Activated CD4-positive, alpha-beta T cell treated with anti-CD3 and anti-CD28 coated beads, Interleukin-2, amount 10 ng/mL, durations not matched to agents 24 days and 14 days (primary cell): ENCODE data around the gene ALG3. TPM values are rescaled to one million over a fixed set of nuclear protein-coding genes. Genes with fewer than 3 reads are reported as not detected.
"Not testable (repeated sequence)": the region's sequence is repeated elsewhere in the genome, so short reads cannot be mapped to it uniquely, and the experiment has no call there.

Source experiments
- DNase-seq: peaks from one replicate; pipeline ENCODE4 v3.0.0; 2022
- H3K27ac Mint-ChIP-seq: one replicate; pipeline ENCODE4 v1.8.0; 2022; ENCODE audit warnings: mild to moderate bottlenecking, mixed read lengths
- H3K27me3 Mint-ChIP-seq: one replicate; pipeline ENCODE4 v1.8.0; 2022; ENCODE audit warnings: mixed read lengths
- H3K36me3 Mint-ChIP-seq: one replicate; pipeline ENCODE4 v1.8.0; 2022; ENCODE audit warnings: low read depth, mild to moderate bottlenecking, mixed read lengths
- H3K4me1 Mint-ChIP-seq: one replicate; pipeline ENCODE4 v1.8.0; 2021; ENCODE audit warnings: mixed read lengths
- H3K4me3 Mint-ChIP-seq: one replicate; pipeline ENCODE4 v1.8.0; 2022; ENCODE audit warnings: mild to moderate bottlenecking, moderate library complexity, mixed read lengths
- H3K9me3 Mint-ChIP-seq: one replicate; pipeline ENCODE4 v1.8.0; 2021; ENCODE audit warnings: mixed read lengths
- intact Hi-C: fragments of 100-400 bp; cut with micrococcal nuclease; formaldehyde crosslinking; loops from one replicate; pipeline ENCODE4 v1.15.1; 2023
- total RNA-seq: library from RNA; stranded (reverse); gene quantifications from 2 replicates; pipeline ENCODE4 v1.2.3, GENCODE V29; 2022

ALG3 gene
- total RNA-seq, 1 donor from 2014 or later = 82.5 TPM

DNA sequence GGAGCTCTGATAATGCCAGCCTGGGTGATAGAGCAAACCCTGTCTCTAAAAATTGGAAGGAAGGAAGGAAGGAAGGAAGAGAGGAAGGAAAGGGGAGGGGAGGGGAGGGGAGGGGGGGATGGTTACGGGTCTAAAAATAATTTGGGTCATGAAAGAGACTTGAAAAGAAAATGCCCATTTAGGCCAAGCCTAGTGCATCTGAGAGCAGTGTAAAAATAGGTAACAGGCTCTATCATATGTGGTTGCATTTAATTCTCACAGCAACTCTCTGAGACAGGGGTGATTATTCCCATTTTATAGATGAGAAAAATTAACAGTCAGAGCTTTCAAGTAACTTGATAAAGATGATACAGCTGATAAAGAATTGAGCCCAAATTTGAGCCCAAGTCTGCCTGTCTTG lies 23.5 kb upstream of the ALG3 start:
- no peak overlapping the region for H3K4me3 Mint-ChIP-seq
- H3K27ac Mint-ChIP-seq = no peak overlapping the region
- H3K9me3 Mint-ChIP-seq = no peaks in the 10 kb centered on the region
- H3K4me1 Mint-ChIP-seq = peaks cover 3% of the 10 kb centered on the region
- intact Hi-C loops = no loop called here
- DNase-seq = no peak
- H3K27me3 Mint-ChIP-seq = peaks cover 41% of the 10 kb centered on the region
- H3K36me3 Mint-ChIP-seq = no peaks in the 10 kb centered on the region

DNA sequence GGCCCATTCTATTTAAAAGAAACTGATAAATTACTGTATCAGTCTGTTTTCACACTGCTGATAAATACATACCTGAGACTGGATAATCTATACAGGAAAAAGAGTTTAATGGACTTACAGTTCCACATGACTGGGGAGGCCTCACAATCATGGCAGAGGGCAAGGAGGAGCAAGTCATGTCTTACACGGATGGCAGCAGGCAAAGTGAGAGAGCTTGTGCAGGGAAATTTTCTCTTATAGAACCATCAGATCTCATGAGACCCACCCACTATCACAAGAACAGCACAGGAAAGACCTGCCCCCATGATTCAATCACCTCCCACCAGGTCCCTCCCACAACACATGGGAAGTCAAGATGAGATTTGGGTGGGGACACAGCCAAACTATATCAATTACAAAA lies 18.5 kb upstream of the ALG3 start:
- H3K36me3 Mint-ChIP-seq, DNase-seq, intact Hi-C loops, H3K27ac Mint-ChIP-seq, H3K4me1 Mint-ChIP-seq, H3K4me3 Mint-ChIP-seq, H3K9me3 Mint-ChIP-seq: not testable (repeated sequence)
- peaks cover 39% of the 10 kb centered on the region for H3K27me3 Mint-ChIP-seq

DNA sequence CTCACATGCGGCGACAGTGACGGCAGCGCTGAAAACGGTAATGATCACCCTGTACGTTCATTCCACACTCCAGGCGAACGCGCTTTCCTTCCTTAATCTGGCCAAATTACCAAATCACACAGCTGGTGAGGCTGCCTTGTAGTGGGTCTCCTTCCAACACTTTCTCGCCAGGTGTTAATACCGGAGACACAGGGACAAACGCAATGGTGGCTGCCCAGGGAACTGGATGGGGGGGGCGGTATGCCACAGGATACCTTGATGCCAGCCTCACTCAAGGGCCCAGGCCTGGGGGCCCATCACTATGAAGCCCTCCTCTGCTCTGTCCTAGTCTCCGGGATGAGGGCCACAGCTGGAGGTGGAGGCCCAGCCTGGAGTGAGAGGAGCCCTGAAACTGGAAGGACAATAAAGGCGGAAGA lies 14.0 kb upstream of the ALG3 start:
- peak overlapping the region; percentile 87 for H3K4me3 Mint-ChIP-seq
- DNase-seq = no peak
- H3K9me3 Mint-ChIP-seq = no peaks in the 10 kb centered on the region
- H3K4me1 Mint-ChIP-seq = peaks cover 18% of the 10 kb centered on the region
- H3K27ac Mint-ChIP-seq = peak overlapping the region; percentile 17
- intact Hi-C loops = no loop called here
- peaks cover 22% of the 10 kb centered on the region for H3K36me3 Mint-ChIP-seq
- H3K27me3 Mint-ChIP-seq = peaks cover 53% of the 10 kb centered on the region

DNA sequence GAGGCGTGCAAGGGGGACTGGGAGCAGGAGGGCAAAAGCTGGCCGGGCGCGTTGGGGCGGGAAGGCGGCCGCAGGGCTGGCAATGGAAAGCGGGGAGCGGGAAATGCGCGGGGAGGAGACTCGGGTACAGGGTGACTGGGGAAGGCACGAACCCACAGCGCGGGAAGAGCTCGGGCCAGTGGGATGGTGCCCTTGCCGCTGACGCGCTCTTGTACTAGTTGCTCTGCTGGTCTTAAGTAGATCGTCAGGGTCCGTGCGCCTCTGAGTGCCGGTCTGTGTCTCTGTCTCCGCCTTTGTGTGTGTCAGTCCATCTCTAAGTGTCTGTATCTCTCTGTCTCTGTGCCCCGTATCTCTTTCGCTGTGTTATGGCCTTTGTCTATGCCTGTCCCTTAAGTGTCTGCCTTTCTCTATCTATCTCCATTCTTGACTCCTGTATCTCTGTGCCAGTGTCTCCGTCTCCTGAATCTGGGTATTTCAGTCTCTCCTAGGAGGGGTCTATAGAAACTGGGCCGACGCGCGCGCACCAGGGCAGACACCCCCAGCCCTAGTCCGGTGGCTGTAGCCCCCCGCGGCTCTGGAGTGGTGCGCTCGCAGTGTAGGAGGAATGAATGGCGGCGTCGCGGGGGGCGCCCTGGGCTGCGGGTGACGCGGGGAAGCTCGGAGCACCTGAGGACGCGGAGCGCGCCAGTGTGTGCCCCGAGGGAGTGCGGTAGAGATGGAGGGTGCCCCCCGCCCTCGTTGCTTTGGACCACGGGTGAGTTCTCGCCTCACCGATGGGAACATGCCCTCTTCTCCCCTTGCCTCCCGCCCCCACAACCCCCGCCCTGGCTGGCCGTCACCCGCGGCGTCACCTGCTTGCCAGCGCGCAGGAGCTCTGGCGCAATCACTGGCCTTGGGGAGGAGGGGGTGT lies 13.3 kb upstream of the ALG3 start:
- H3K9me3 Mint-ChIP-seq = no peaks in the 10 kb centered on the region
- H3K36me3 Mint-ChIP-seq = peaks cover 23% of the 10 kb centered on the region
- peak overlapping the region; percentile 87 for H3K4me3 Mint-ChIP-seq
- H3K27ac Mint-ChIP-seq = peak overlapping the region; percentile 4
- H3K4me1 Mint-ChIP-seq = peaks cover 18% of the 10 kb centered on the region
- peak; percentile 75 for DNase-seq
- intact Hi-C loops = no loop called here
- peaks cover 46% of the 10 kb centered on the region for H3K27me3 Mint-ChIP-seq

DNA sequence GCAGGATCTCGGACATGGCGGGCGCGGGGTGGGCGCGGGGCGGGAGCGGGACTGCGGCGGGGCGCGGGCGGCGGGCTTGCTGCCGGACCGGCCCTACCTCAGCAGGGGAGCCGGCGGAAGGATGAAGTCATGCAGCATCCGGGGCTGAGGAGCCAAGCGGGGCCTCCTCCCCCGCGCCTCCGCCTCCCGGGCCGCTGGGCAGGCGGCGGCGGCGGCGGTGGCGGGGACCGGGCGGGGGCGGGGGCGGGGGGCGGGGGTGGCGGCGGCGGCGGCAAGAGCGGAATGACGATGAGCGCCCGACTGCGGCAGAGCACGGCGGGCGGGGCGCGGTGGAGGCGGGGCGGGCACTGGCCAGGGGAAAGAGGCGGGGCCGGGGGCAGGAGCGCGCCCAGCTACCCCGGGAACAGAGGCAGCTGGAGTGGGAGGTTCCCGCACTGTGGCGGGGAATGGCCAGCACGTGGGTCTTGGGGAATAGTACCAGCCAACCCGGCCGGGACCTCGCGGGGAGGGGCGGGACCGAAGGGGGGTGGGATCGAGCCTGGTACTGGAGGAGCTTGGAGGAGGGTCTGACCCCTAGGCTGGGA lies 12.6 kb upstream of the ALG3 start, which contains the start of gene CAMK2N2:
Gene CAMK2N2 (minus strand): TSS at position 284 of the 584 bp plus-strand sequence. CDS start 268 bp downstream, at position 16.
- Mint-ChIP-seq H3K4me3 (peak within 1 kb of the TSS; percentile 87), H3K36me3 (peaks cover 23% of the 10 kb centered on the region), H3K27me3 (peaks cover 45% of the 10 kb centered on the region), H3K4me1 (peaks cover 18% of the 10 kb centered on the region), H3K27ac (peak within 1 kb of the TSS; percentile 57), H3K9me3 (no peaks in the 10 kb centered on the region)
- peak; percentile 88 for DNase-seq
- intact Hi-C loops = no loop called here

DNA sequence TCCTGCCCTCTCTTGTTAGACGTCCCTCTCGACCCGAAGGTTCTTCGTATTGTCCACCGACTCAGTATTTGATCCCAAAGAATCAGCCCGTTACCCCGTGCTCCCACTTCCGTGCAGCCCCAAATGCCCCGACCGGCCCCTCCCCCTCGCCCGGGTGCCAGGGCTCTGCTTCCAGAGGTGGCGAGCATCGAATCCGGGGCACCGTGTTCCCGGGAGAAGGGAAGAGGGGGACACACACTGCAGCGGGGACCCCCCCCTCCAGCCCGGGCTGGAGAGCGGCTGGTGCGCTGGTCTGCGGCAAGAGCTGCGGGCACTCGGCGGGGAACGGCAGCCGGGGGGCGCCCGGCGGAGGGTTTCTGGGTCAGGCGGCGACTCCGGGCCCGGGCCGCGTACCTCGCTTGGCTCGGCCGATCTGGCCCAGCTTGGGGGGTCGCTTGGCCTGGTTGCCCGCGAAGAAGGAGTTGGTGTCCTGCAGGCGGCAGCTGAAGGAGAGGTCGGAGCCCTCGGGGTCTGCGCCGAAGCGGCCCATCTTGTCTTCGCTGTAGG lies 12.0 kb upstream of the ALG3 start:
- peak; percentile 64 for DNase-seq
- Mint-ChIP-seq H3K27ac (peak overlapping the region; percentile 57), H3K4me1 (peaks cover 19% of the 10 kb centered on the region), H3K9me3 (no peaks in the 10 kb centered on the region), H3K4me3 (peak overlapping the region; percentile 87), H3K27me3 (peaks cover 44% of the 10 kb centered on the region), H3K36me3 (peaks cover 23% of the 10 kb centered on the region)
- intact Hi-C loops = loop anchor here (1.0 kb wide), 1 partner anchor 10 kb away; no protein-coding TSS in a partner anchor

DNA sequence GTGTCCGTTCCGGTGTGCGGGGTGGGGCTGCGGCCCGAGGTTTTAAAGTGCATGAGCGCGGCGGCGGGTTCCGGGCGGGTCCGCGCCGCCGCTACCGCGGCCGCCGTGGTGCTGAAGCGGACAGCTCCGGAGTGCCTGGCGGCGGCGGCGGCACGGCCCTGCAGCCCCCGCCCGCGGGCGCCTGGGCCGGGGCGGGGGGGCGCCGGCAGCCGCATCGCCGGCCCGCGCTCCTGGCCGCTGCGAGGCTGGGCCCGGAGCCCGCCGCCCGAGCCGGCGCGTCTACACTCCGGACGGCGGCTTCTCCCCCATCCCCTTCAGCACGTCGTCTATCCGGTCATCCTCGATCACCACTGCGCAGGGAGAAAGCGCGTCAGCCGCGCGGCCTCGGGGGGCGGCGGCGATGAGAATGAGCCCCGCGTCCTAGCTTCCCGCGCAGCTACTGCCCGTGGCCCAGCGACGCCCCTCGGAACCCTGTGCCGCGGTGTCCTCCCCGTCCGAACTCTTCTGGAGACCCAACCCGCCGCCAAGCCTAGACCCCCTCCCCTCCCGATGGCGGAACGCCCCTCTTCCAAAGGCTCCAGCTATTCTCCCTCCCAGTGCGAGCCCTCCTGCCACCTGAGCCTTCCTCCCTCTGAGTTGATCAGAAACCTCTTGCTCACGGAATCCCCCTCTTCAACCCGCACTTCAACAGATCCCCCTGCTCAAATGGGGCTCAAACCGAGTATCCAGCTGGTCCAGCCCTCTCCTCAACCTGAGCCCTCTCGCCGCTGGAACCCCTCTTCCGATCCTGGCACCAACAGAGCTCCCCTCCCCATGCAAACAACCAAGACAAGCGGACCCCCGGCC lies 11.3 kb upstream of the ALG3 start:
- peaks cover 23% of the 10 kb centered on the region for H3K36me3 Mint-ChIP-seq
- H3K9me3 Mint-ChIP-seq = no peaks in the 10 kb centered on the region
- peaks cover 22% of the 10 kb centered on the region for H3K4me1 Mint-ChIP-seq
- peak; percentile 86 for DNase-seq
- intact Hi-C loops = loop anchor here (1.0 kb wide), 1 partner anchor 10 kb away; no protein-coding TSS in a partner anchor
- peaks cover 40% of the 10 kb centered on the region for H3K27me3 Mint-ChIP-seq
- peak overlapping the region; percentile 57 for H3K27ac Mint-ChIP-seq
- H3K4me3 Mint-ChIP-seq = peak overlapping the region; percentile 78

DNA sequence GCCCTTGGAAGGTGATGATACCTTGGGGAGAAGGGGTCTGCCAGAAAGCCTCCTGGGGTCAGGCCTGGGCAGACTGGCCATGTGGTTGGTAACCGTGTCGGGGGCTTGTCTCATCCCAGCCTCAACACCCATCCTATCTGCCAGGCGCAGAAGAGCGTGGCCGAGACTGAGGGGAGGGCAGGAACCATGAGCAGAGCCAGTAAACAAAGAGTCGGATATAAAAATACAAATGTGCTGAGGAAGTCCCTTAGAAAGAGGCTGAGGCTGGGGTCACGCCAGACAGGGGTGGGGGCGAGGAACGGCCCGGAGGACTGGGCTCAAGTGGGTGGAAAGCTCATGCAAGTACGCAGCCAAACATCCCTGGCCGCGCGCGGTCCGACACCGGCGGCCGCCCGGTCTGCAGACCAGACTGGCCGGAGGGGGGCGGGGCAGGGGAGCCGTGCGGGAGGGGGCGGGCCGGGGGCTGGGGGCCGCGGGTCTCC lies 10.7 kb upstream of the ALG3 start:
- Mint-ChIP-seq H3K36me3 (peaks cover 23% of the 10 kb centered on the region), H3K27ac (peak overlapping the region; percentile 66), H3K27me3 (peaks cover 33% of the 10 kb centered on the region), H3K4me3 (peak overlapping the region; percentile 62), H3K4me1 (peaks cover 22% of the 10 kb centered on the region), H3K9me3 (no peaks in the 10 kb centered on the region)
- DNase-seq = no peak
- intact Hi-C loops = no loop called here

DNA sequence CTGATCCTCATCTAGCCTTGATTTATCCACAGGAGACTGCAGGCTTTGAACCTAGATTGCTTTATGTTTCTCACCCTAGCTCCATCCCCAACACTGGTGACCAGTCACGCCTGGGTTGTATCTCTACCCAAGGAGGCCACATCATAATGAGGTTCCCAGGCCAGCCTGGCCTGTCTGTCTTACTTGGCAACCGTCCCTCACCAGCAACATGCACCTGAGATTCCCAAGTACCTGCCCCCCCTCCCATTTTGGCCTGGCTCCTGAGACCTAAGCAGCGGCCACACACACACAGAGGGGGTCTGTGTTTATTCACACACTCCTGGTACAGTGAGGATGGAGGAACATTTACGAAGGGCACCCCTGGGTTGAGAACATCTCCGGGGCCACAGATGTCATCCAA lies 10.2 kb upstream of the ALG3 start:
- H3K27me3 Mint-ChIP-seq = peaks cover 33% of the 10 kb centered on the region
- no peaks in the 10 kb centered on the region for H3K9me3 Mint-ChIP-seq
- DNase-seq = no peak
- H3K4me3 Mint-ChIP-seq = no peak overlapping the region
- no peak overlapping the region for H3K27ac Mint-ChIP-seq
- intact Hi-C loops = no loop called here
- peaks cover 22% of the 10 kb centered on the region for H3K4me1 Mint-ChIP-seq
- peaks cover 23% of the 10 kb centered on the region for H3K36me3 Mint-ChIP-seq

DNA sequence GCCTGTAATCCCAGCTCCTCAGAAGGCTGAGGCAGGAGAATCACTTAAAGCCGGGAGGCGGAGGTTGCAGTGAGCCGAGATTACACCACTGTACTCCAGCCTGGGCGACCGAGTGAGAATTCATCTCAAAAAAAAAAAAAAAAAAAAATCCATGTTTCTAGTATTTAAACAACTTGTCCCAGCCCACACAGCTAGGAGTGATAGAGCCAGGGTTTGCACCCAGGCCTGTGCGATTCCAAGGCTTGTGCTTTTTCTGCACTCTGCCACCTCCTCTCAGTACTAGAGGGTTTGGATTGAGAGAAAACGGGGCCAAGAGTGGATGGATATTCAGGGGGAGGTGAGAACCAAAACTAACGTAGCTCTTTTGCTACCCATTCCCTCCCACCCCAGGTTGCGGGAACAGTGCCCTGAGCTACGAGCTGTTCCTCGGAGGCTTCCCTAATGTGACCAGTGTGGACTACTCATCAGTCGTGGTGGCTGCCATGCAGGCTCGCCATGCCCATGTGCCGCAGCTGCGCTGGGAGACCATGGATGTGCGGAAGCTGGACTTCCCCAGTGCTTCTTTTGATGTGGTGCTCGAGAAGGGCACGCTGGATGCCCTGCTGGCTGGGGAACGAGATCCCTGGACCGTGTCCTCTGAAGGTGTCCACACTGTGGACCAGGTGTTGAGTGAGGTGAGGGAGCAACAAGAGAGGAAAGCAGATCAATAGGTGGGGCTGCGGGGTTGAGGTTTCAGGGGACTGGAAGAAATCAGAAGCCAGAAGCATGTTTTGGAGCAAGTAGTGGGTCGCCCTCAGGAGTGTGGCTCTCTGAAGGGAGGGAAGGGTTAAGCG lies 8.5 kb upstream of the ALG3 start:
- intact Hi-C loops = no loop called here
- DNase-seq = no peak
- Mint-ChIP-seq H3K27ac (no peak overlapping the region), H3K9me3 (no peaks in the 10 kb centered on the region), H3K36me3 (peaks cover 23% of the 10 kb centered on the region), H3K27me3 (peaks cover 25% of the 10 kb centered on the region), H3K4me1 (peaks cover 19% of the 10 kb centered on the region), H3K4me3 (no peak overlapping the region)

DNA sequence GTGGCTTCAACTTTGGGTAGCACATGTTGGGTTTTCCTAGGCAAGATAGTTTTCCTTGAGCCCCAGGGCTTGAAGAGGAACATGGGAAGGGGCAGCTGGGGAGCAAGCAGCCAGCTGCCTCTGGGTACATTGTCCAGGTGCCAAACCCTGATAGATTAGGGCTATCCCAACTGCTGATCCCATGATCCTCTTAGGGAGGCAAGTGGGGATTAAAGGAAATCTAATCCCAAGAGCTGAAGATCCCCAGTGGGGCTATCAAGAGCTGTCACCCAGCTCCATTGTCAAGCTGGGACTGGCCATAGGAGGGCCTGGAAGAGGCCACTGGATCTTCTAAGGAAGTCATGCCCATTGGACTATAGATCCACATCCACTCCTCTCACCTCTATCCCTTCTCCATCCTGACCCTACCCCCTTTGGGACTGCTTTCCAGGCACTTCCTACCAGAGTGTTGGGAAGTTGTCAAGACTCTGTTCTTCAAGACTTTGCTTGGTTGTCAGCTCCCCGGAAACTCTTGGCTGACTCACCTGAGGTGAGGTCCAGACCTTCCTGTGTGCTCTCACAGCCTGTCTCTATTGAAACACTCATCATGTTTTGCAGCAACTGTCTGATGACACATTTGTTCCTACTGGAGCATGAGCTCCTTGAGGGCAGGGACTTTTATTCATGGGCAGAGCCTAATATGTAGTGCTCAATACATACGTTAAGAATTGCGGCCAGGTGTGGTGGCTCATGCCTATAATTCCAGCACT lies 6.7 kb upstream of the ALG3 start:
- H3K4me1 Mint-ChIP-seq = peaks cover 11% of the 10 kb centered on the region
- peaks cover 16% of the 10 kb centered on the region for H3K27me3 Mint-ChIP-seq
- DNase-seq = no peak
- no peak overlapping the region for H3K4me3 Mint-ChIP-seq
- peaks cover 20% of the 10 kb centered on the region for H3K36me3 Mint-ChIP-seq
- H3K9me3 Mint-ChIP-seq = no peaks in the 10 kb centered on the region
- peak overlapping the region; percentile 14 for H3K27ac Mint-ChIP-seq
- intact Hi-C loops = no loop called here

DNA sequence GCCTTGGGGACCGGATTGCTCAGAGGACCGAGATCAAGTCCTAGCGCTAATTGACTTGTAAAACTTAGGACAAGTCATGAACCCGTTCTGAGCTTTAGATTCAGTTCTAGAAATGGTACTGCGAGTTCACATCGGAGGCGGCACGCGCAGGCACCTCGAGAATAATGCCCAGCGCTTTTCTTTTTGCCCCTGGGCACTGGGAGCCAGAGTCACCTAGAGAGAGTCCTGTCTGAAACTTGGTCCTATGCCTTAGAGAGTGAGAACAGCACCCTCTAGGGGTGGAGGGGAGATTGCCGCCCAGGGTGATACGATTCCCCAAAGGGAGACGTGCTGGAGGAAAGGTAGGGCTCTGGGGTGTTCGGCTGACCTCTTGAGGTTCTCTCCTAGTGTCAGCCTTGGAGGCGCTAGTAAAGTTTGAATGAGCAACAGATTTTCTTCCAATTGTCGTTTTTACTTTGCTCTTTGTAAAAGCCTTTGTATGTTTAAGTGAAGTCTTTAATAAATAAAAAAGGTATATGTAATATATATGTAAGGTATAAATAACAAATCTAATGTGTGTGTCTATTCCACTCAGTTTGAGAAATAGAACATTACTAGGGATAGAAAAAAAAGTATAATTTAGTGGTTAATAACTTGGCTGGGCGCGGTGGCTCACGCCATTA lies 1.5 kb upstream of the ALG3 start:
- Mint-ChIP-seq H3K27me3 (no peaks in the 10 kb centered on the region), H3K36me3 (peaks cover 13% of the 10 kb centered on the region), H3K4me1 (peaks cover 16% of the 10 kb centered on the region), H3K9me3 (no peaks in the 10 kb centered on the region), H3K4me3 (peak overlapping the region; percentile 98), H3K27ac (peak overlapping the region; percentile 100)
- intact Hi-C loops = loop anchor here (1.0 to 5.0 kb wide), 3 partner anchors 10 to 233 kb away; partner anchors contain the start of gene ABCC5
- DNase-seq = peak; percentile 97
